GM12878 (cell line): Measurements from ENCODE around the gene AGBL1.

Experiments
- BHLHE40 ChIP-seq, 2 experiments: fragments of 450-650 bp in 1 of 2; IDR thresholded peaks; 2 replicates each; pipeline ENCODE4 v1.6.1; 2011 to 2017; ENCODE audit warnings: low read depth in 2 of 2, borderline replicate concordance in 1 of 2, improper control_type of control experiment in 1 of 2, low read length in 1 of 2, mild to moderate bottlenecking in 1 of 2
- CBX5 ChIP-seq: sonication (generic); IDR thresholded peaks from 2 replicates; pipeline ENCODE4 v1.6.1; 2016; ENCODE audit warnings: low read depth, moderate library complexity, mild to moderate bottlenecking, inconsistent platforms
- CEBPB ChIP-seq, 2 experiments: fragments of 150-350 bp in 1 of 2; IDR thresholded peaks; 2 replicates each; pipeline ENCODE4 v1.6.1; 2012 to 2014; ENCODE audit warnings: low read depth in 2 of 2, low read length in 2 of 2, borderline replicate concordance in 1 of 2, inconsistent platforms in 1 of 2
- CTCF ChIP-seq, 3 experiments: IDR thresholded peaks in 2 of 3; conservative IDR thresholded peaks in 1 of 3; 2 replicates each; pipeline ENCODE4 v1.5.1; 2011; ENCODE audit warnings: low read depth in 3 of 3, low read length in 3 of 3, mild to moderate bottlenecking in 3 of 3, control low read depth in 2 of 3, moderate library complexity in 2 of 3, inconsistent platforms in 1 of 3, mixed read lengths in 1 of 3; ENCODE audit not compliant: control insufficient read depth in 2 of 3, insufficient read depth in 1 of 3; ENCODE audit errors: extremely low read depth in 1 of 3
- JUNB ChIP-seq: IDR thresholded peaks from 2 replicates; pipeline ENCODE4 v1.6.1; 2016; ENCODE audit warnings: antibody characterized with exemption, mild to moderate bottlenecking
- RAD51 ChIP-seq: fragments of 450-650 bp; IDR thresholded peaks from 2 replicates; pipeline ENCODE4 v1.6.1; 2016; ENCODE audit warnings: moderate library complexity, mild to moderate bottlenecking, inconsistent platforms
- REST ChIP-seq: IDR thresholded peaks from 2 replicates; pipeline ENCODE4 v1.6.1; 2012; ENCODE audit warnings: mild to moderate bottlenecking, low read depth, low read length
- SIN3A ChIP-seq: IDR thresholded peaks from 2 replicates; pipeline ENCODE4 v1.6.1; 2012; ENCODE audit warnings: low read depth, low read length, improper control_type of control experiment
- ZBTB33 ChIP-seq: fragments of 450-650 bp; IDR thresholded peaks from 2 replicates; pipeline ENCODE4 v1.6.1; 2017; ENCODE audit warnings: mild to moderate bottlenecking

- no peak for TF ChIP-seq SIN3A
- no peak for TF ChIP-seq REST
- TF ChIP-seq BHLHE40 (IDR thresholded peaks at IDR 0.05; ENCODE audit: borderline replicate concordance in 1 of 2, low read depth in 2 of 2, low read length in 1 of 2) = no peak
- no peak for TF ChIP-seq RAD51
- TF ChIP-seq CEBPB (IDR thresholded peaks at IDR 0.05; ENCODE audit: borderline replicate concordance in 1 of 2, low read depth in 2 of 2, low read length in 2 of 2) = no peak
- TF ChIP-seq CTCF (IDR thresholded peaks at IDR 0.05 in 2 of 3, conservative IDR thresholded peaks at IDR 0.05 in 1 of 3; ENCODE audit: control insufficient read depth in 2 of 3, extremely low read depth in 1 of 3, insufficient read depth in 1 of 3, low read depth in 3 of 3, low read length in 3 of 3) = no peak
- TF ChIP-seq CBX5 = no peak
- TF ChIP-seq JUNB = no peak
- no peak for TF ChIP-seq ZBTB33
These were observed 39.2 kb upstream of the AGBL1 start for GRCh38 chr15:86040356-86041033.
